PFSK-1 (cell line): ENCODE results near the gene RPTOR.

Source experiments
- POLR2AphosphoS5 ChIP-seq: IDR thresholded peaks from 2 replicates; pipeline ENCODE4 v1.6.1; 2012; ENCODE audit warnings: low read depth, mild to moderate bottlenecking, control low read depth, low read length, moderate library complexity
- REST ChIP-seq, 2 experiments: IDR thresholded peaks; 2 replicates each; pipeline versions ENCODE4 v1.6.1 to v1.8.0; 2011 to 2012; ENCODE audit warnings: low read depth in 2 of 2, low read length in 2 of 2, control low read depth in 1 of 2, inconsistent platforms in 1 of 2, mild to moderate bottlenecking in 1 of 2, moderate library complexity in 1 of 2; ENCODE audit not compliant: insufficient read depth in 1 of 2
- SIN3A ChIP-seq: IDR thresholded peaks from 2 replicates; pipeline ENCODE4 v1.6.1; 2012; ENCODE audit warnings: mild to moderate bottlenecking, low read length, moderate library complexity, borderline replicate concordance; ENCODE audit not compliant: insufficient read depth
- TAF1 ChIP-seq: IDR thresholded peaks from 2 replicates; pipeline ENCODE4 v1.6.1; 2012; ENCODE audit warnings: low read length, control low read depth, borderline replicate concordance; ENCODE audit not compliant: insufficient read depth

DNA sequence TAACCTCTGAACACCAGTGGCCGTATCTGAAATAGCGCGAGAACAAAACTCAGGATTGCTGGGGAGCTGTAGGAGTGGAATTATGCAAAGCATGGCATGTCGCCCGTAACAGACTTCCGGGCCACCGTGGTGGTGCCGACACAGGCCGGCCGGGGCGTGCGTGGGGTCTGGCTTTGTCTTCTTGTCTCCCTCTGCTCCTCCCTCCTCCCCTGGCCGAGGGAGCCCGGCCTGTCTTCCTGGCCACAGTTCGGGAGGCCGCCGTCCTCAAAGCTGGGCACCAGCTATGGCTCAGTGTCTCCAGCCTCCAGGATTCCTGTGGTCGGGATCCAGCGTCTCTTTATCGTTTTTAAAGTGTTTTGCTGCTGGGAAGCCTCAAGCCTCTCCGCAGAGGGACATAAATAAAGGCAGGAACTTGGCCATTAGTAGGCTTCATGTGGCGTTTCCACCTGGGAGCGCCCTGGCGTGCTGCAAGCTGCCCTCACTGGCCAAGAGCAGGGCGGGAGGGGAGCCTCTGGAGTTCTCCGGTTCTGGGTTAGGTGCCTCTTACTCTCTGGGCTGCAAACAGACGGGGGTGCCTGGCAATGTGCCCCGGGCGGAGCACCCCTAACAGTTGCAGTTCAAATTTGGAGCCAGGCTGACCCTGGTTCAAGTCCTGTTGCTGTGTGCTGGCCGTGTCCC lies 46.3 kb upstream of the RPTOR start:
- TF ChIP-seq SIN3A (no peak), REST (IDR thresholded peaks at IDR 0.05; ENCODE audit: insufficient read depth in 1 of 2, low read depth in 2 of 2, low read length in 2 of 2) (no peak), POLR2AphosphoS5 (no peak), TAF1 (no peak)
